HL-60 (cell line): ENCODE results near the gene SPRR2D.

Experiments used
- DNase-seq, 2 experiments: peaks; one replicate each; pipeline ENCODE4 v3.0.0-alpha.2; 2010 to 2020; ENCODE audit warnings: low read depth in 1 of 2, low spot score in 1 of 2
- H3K27ac ChIP-seq: fragments of 250-450 bp; sonication (Bioruptor Pico); replicated peaks from 2 replicates; pipeline ENCODE4 v1.5.1; 2020; ENCODE audit warnings: mild to moderate bottlenecking, moderate library complexity
- H3K27me3 ChIP-seq: fragments of 250-450 bp; sonication (Bioruptor Pico); 2 replicates; pipeline ENCODE4 v1.5.1; 2021; ENCODE audit warnings: mild to moderate bottlenecking, moderate library complexity; ENCODE audit not compliant: insufficient read depth, poor library complexity, severe bottlenecking
- H3K4me3 ChIP-seq: replicated peaks from 2 replicates; pipeline ENCODE4 v1.5.1; 2011; ENCODE audit warnings: mild to moderate bottlenecking, control low read depth, low read length; ENCODE audit not compliant: insufficient read depth
- CTCF ChIP-seq: IDR thresholded peaks from one replicate; pipeline ENCODE4 v1.5.1; 2011; ENCODE audit warnings: low read length, control low read depth, inconsistent platforms; ENCODE audit not compliant: insufficient read depth
- GABPA ChIP-seq: IDR thresholded peaks from 2 replicates; pipeline ENCODE4 v1.6.1; 2012; ENCODE audit warnings: low read depth
- POLR2AphosphoS5 ChIP-seq: IDR thresholded peaks from 2 replicates; pipeline ENCODE4 v1.6.1; 2012; ENCODE audit warnings: low read depth
- REST ChIP-seq: IDR thresholded peaks from 2 replicates; pipeline ENCODE4 v1.6.1; 2012; ENCODE audit warnings: low read depth; ENCODE audit not compliant: insufficient replicate concordance
- SPI1 ChIP-seq: IDR thresholded peaks from 2 replicates; pipeline ENCODE4 v1.6.1; 2012; ENCODE audit warnings: low read depth, mild to moderate bottlenecking, borderline replicate concordance

Gene SPRR2D

GRCh38 chr1:152998476-152998875 lies 42.4 kb downstream of the SPRR2D start:
- no peak for DNase-seq
- H3K4me3 ChIP-seq = no peak overlapping the region
- H3K27ac ChIP-seq = no peak overlapping the region
- TF ChIP-seq REST = no peak
- TF ChIP-seq CTCF = no peak
- TF ChIP-seq GABPA = no peak
- no peak for TF ChIP-seq POLR2AphosphoS5
- no peak for TF ChIP-seq SPI1
- no peaks in the 10 kb centered on the region for H3K27me3 ChIP-seq

- no peak for DNase-seq
- Histone ChIP-seq H3K27ac (no peak overlapping the region), H3K27me3 (no peaks in the 10 kb centered on the region), H3K4me3 (no peak overlapping the region)
- no peak for TF ChIP-seq SPI1
- TF ChIP-seq POLR2AphosphoS5 = no peak
- TF ChIP-seq CTCF = no peak
- TF ChIP-seq REST = no peak
- no peak for TF ChIP-seq GABPA
Observed at GRCh38 chr1:152997901-152998300, 43.0 kb downstream of the SPRR2D start.

- Histone ChIP-seq H3K27me3 (no peaks in the 10 kb centered on the region), H3K27ac (no peak overlapping the region), H3K4me3 (no peak overlapping the region)
- TF ChIP-seq GABPA (no peak), REST (no peak)
- DNase-seq = no peak
Observed at GRCh38 chr1:152996633-152997400, 44.1 kb downstream of the SPRR2D start.
